Lung (tissue), 12 donors: ENCODE measurements around the gene FNBP1L. TPM values are rescaled to one million over a fixed set of nuclear protein-coding genes. Genes with fewer than 3 reads are reported as not detected.

Experiments
- ATAC-seq: fragments of 200-7000 bp; cut with Tn5 transposase; one replicate; pipeline ENCODE4 v1.9.1; 2020; ENCODE audit warnings: moderate number of reproducible peaks; ENCODE audit not compliant: insufficient read depth, low FRiP score
- DNase-seq, 3 donors: peaks; one replicate each; pipeline ENCODE4 v3.0.0-alpha.2; 2013 to 2017
- H3K27ac ChIP-seq, 2 donors: one replicate each; pipeline ENCODE4 v1.5.1; 2013; ENCODE audit warnings: mild to moderate bottlenecking in 2 of 2, moderate library complexity in 2 of 2, control low read depth in 1 of 2, inconsistent platforms in 1 of 2, low read depth in 1 of 2, low read length in 1 of 2
- H3K27me3 ChIP-seq, 3 donors: one replicate each; pipeline ENCODE4 v1.5.1; 2013; ENCODE audit warnings: low read length in 2 of 3; ENCODE audit not compliant: control insufficient read depth in 3 of 3, insufficient read depth in 3 of 3
- H3K36me3 ChIP-seq, 4 donors: one replicate each; pipeline ENCODE4 v1.5.1; 2013; ENCODE audit warnings: low read length in 4 of 4, mild to moderate bottlenecking in 1 of 4, moderate library complexity in 1 of 4; ENCODE audit not compliant: control insufficient read depth in 4 of 4, insufficient read depth in 4 of 4
- H3K4me1 ChIP-seq, 5 donors: one replicate each; pipeline ENCODE4 v1.5.1; 2013; ENCODE audit warnings: low read length in 5 of 5, mild to moderate bottlenecking in 2 of 5, moderate library complexity in 1 of 5; ENCODE audit not compliant: control insufficient read depth in 5 of 5, insufficient read depth in 5 of 5
- H3K4me3 ChIP-seq: one replicate; pipeline ENCODE4 v1.5.1; 2013; ENCODE audit warnings: mild to moderate bottlenecking, control low read depth, moderate library complexity
- H3K9ac ChIP-seq, 2 donors: one replicate each; pipeline ENCODE4 v1.5.1; 2013; ENCODE audit warnings: low read length in 2 of 2, control low read depth in 1 of 2; ENCODE audit not compliant: insufficient read depth in 1 of 2
- H3K9me3 ChIP-seq, 4 donors: one replicate each; pipeline ENCODE4 v1.5.1; 2013; ENCODE audit warnings: low read length in 3 of 4, mild to moderate bottlenecking in 1 of 4, moderate library complexity in 1 of 4; ENCODE audit not compliant: control insufficient read depth in 4 of 4, insufficient read depth in 3 of 4
- WGBS, 2 donors: extraction: QIAGEN DNeasy Blood & Tissue Kit; methylation state at CpG; one replicate each; pipeline ENCODE4 v1.1.7; 2013; 5-methylcytosine and 5-hydroxymethylcytosine counted together
- polyA plus RNA-seq, 2 donors: library from polyadenylated mRNA; stranded (reverse); fragments of 200-250 nt; gene quantifications; one replicate each; pipeline ENCODE4 v1.2.1, GENCODE V29; 2013
- total RNA-seq, 2 donors: library from RNA; depleted of rRNA in 1 of 2; stranded (reverse); fragments of >200 nt in 1 of 2; gene quantifications; one replicate each; pipeline ENCODE4 v1.2.1, GENCODE V29; 2014 to 2021
- TF ChIP-seq, protein P1 (sequence below): IDR thresholded peaks from 2 replicates; pipeline ENCODE4 v1.5.1; 2012; ENCODE audit warnings: mild to moderate bottlenecking; ENCODE audit errors: control extremely low read depth, extremely low read depth
- donor health status: control.
- donor health status: control.
- donor health status: Bipolar disorder and iron deficiency.
- donor health status: healthy.
- donor health status: DM: yes; HTN: yes; CAD: no.

The FNBP1L gene
- total and polyA plus RNA-seq, 4 donors: 15.1 to 119 (median 26.3) TPM

DNA sequence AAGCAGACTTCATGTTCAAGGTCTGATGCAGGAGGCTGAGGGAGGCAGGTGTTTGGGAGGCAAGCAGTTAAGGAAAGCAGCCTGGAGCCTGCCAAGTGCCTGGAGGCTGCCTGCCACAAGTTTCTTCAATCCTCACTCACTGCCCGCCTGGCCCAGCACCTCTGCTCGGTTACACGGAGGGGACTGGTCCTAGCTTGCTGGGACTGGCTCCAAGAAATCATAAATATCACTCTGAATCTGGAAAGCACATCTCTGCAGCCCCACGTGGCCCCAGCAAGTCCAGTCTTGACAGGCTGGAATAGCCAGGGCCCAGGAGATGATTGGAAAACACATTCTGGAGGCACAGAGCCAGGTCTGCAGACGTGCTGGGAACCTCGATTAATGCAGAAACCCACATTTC, 149.8 kb downstream of the FNBP1L start:
- H3K9ac ChIP-seq: no peak overlapping the region
- no peaks in the 10 kb centered on the region for H3K36me3 ChIP-seq
- H3K9me3 ChIP-seq: no peaks in the 10 kb centered on the region
- ATAC-seq: no peak
- H3K4me3 ChIP-seq: no peak overlapping the region
- TF ChIP-seq, protein P1, sequence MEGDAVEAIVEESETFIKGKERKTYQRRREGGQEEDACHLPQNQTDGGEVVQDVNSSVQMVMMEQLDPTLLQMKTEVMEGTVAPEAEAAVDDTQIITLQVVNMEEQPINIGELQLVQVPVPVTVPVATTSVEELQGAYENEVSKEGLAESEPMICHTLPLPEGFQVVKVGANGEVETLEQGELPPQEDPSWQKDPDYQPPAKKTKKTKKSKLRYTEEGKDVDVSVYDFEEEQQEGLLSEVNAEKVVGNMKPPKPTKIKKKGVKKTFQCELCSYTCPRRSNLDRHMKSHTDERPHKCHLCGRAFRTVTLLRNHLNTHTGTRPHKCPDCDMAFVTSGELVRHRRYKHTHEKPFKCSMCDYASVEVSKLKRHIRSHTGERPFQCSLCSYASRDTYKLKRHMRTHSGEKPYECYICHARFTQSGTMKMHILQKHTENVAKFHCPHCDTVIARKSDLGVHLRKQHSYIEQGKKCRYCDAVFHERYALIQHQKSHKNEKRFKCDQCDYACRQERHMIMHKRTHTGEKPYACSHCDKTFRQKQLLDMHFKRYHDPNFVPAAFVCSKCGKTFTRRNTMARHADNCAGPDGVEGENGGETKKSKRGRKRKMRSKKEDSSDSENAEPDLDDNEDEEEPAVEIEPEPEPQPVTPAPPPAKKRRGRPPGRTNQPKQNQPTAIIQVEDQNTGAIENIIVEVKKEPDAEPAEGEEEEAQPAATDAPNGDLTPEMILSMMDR: no peak
- 58 to 79% methylated on average over 6 of the region's 6 CpGs for WGBS, 2 donors
- peaks cover 3 to 26% (median 15%) of the 10 kb centered on the region in 5 donors for H3K4me1 ChIP-seq
- H3K27me3 ChIP-seq: no peaks in the 10 kb centered on the region
- peak; percentile 74 to 90 (median 84) for DNase-seq
- no peak overlapping the region for H3K27ac ChIP-seq

DNA sequence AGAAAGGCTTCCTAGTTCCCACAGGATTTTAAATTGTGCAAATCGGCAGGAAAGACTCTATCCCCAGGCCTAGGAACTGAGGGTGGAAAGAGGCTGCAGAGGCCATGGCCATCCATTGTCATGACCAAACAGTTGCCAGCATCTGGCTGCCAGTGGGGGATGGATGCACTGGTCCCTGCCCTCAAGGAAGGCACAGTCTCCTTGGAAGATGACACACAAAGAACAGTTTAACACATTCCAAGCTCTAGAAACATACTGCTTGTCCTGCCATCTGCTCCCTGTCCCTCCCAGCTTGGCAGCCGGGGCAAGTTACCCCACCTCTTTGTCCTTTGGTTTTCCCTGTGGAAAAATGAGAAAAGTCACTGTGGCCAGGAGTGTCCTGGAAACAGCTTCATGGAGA, 150.5 kb downstream of the FNBP1L start:
- H3K27ac ChIP-seq: no peak overlapping the region
- peaks cover 3 to 26% (median 13%) of the 10 kb centered on the region in 5 donors for H3K4me1 ChIP-seq
- TF ChIP-seq, protein P1: no peak
- no peak overlapping the region for H3K4me3 ChIP-seq
- DNase-seq (no peak), ATAC-seq (no peak)
- H3K9me3 ChIP-seq: no peaks in the 10 kb centered on the region
- no peaks in the 10 kb centered on the region for H3K36me3 ChIP-seq
- WGBS, 2 donors: 87 to 90% methylated on average over 2 of the region's 2 CpGs
- H3K27me3 ChIP-seq: no peaks in the 10 kb centered on the region
- no peak overlapping the region for H3K9ac ChIP-seq

DNA sequence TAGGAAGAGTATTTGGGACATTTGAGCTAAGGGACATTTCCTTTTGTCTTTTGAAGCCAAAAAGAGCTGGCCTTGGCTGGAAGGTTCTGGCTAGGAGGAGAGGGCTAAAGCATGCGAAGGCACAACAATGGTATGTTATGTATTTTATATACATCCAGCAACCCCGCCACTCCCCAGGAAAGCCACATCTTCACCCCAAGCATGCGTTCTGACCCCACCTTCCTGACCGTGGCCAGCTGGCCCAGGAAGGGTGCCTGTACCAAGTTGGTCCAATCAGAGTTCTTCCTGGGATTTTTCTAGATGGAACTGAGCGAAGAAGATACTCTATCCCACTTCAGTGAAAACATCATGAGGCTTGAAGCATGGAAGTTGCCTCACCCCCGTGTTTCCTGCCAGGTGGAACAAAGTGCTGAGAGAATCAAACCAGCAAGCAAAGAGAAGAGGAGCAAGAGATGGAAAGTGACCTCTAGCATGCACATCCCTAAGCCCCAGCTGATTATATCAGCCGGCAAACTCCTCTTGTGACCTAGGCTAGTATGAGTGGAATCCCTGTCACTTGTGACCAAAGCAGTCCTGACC, 151.0 kb downstream of the FNBP1L start:
- TF ChIP-seq, protein P1: no peak

DNA sequence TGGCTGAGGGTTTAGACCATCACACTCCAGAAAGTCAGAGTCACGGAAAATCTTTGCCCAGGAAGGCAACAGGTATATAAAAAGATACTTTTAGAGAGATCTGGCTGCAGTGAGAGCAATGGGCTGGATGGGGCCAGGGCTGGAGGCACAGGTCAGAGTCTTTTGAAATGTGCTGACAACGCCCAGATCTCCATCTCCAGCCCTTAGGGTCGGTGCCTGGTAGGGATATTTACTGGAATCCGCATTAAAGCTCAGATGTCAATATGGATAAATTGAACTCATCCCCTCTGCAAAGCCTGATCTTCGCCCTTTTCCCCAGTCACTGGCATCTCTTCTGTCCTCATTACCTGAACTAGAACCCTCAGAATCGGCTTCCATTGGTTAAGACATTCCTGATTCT, 151.6 kb downstream of the FNBP1L start:
- ATAC-seq (no peak), DNase-seq (no peak)
- TF ChIP-seq, protein P1: no peak
- peaks cover 0 to 20% (median 13%) of the 10 kb centered on the region in 5 donors for H3K4me1 ChIP-seq
- no peaks in the 10 kb centered on the region for H3K36me3 ChIP-seq
- WGBS, 2 donors: 95 to 98% methylated on average over 6 of the region's 6 CpGs
- H3K9ac ChIP-seq: no peak overlapping the region
- no peak overlapping the region for H3K4me3 ChIP-seq
- no peak overlapping the region for H3K27ac ChIP-seq
- H3K9me3 ChIP-seq: no peaks in the 10 kb centered on the region
- no peaks in the 10 kb centered on the region for H3K27me3 ChIP-seq

More for the DNA sequence above, 151.0 kb downstream of the FNBP1L start:
- Histone ChIP-seq H3K27ac (no peak overlapping the region), H3K4me1 (peaks cover under 1 to 25% (median 13%) of the 10 kb centered on the region in 5 donors), H3K4me3 (no peak overlapping the region), H3K9ac (no peak overlapping the region), H3K9me3 (no peaks in the 10 kb centered on the region), H3K27me3 (no peaks in the 10 kb centered on the region), H3K36me3 (no peaks in the 10 kb centered on the region)
- WGBS, 2 donors: 86 to 97% methylated on average over 7 of the region's 7 CpGs
- no peak for ATAC-seq
- DNase-seq: no peak
